HCT116 (cell line): ENCODE data around the gene RARG. TPM values are rescaled to one million over a fixed set of nuclear protein-coding genes. Genes with fewer than 3 reads are reported as not detected.

Experiments used
- ATAC-seq: fragments of 200-7000 bp; cut with Tn5 transposase; 2 replicates; pipeline ENCODE4 v1.9.1; 2020; ENCODE audit warnings: mild to moderate bottlenecking, moderate library complexity
- BruUV-seq: library from RNA; stranded (reverse); fragments of 400-500 nt; replicated peaks from 2 replicates; lab custom pipeline; 2021; lab: Mats Ljungman, UMichigan
- CTCF ChIA-PET: fragments of 300-600 bp; sonication (Branson Sonifier 250); formaldehyde crosslinking; loops from one replicate; lab custom pipeline; 2021; ENCODE audit warnings: antibody characterized with exemption; lab: Charles Lee
- POLR2A ChIA-PET: fragments of 300-600, 350-600 bp; sonication (Branson Sonifier 250); formaldehyde crosslinking; loops from one replicate; lab custom pipeline; 2021; ENCODE audit warnings: antibody characterized with exemption; lab: Charles Lee
- RAD21 ChIA-PET, 2 experiments: fragments of 300-600 bp; sonication (Branson Sonifier 250); formaldehyde crosslinking; loops; one replicate each; lab custom pipeline; 2023; ENCODE audit warnings: low total read pairs in 2 of 2; ENCODE audit not compliant: uncharacterized antibody in 2 of 2, unreplicated experiment in 2 of 2, low non-redundant PET in 1 of 2; lab: Charles Lee
- DNase-seq: peaks from one replicate; pipeline ENCODE4 v3.0.0-alpha.2; 2010; ENCODE audit warnings: low read depth, low spot score
- H2AFZ ChIP-seq: fragments of 200-600 bp; shearing (Covaris generic), sonication (generic); 2 replicates; pipeline ENCODE4 v1.6.1; 2017; ENCODE audit warnings: low read depth, mixed run types, mixed read lengths, antibody characterized with exemption, low read length; ENCODE audit not compliant: poor library complexity, severe bottlenecking
- H3K27ac ChIP-seq: 2 replicates; pipeline ENCODE4 v1.5.1; 2012; ENCODE audit warnings: low read depth, low read length
- H3K27me3 ChIP-seq: fragments of 200-600 bp; sonication (generic); 2 replicates; pipeline ENCODE4 v1.6.1; 2016; ENCODE audit warnings: mixed run types, low read length, mixed read lengths; ENCODE audit not compliant: insufficient read depth
- H3K36me3 ChIP-seq, 2 experiments: fragments of 200-500 bp in 1 of 2; fragments of 200-600 bp in 1 of 2; sonication (Bioruptor generic) in 1 of 2; sonication (generic) in 1 of 2; 2 replicates each; pipeline versions ENCODE4 v1.5.1 to v1.6.1; 2014 to 2016; ENCODE audit warnings: low read length in 2 of 2, inconsistent platforms in 1 of 2, mixed read lengths in 1 of 2, mixed run types in 1 of 2; ENCODE audit not compliant: insufficient read depth in 2 of 2, control insufficient read depth in 1 of 2
- H3K4me1 ChIP-seq, 2 experiments: fragments of 200-600 bp in 1 of 2; sonication (generic) in 1 of 2; 2 replicates each; pipeline versions ENCODE4 v1.5.1 to v1.6.1; 2012 to 2017; ENCODE audit warnings: low read length in 2 of 2, inconsistent platforms in 1 of 2, mild to moderate bottlenecking in 1 of 2, mixed read lengths in 1 of 2, mixed run types in 1 of 2, moderate library complexity in 1 of 2; ENCODE audit not compliant: insufficient read depth in 2 of 2, control insufficient read depth in 1 of 2
- H3K4me2 ChIP-seq: fragments of 200-600 bp; sonication (generic); 2 replicates; pipeline ENCODE4 v1.6.1; 2017; ENCODE audit warnings: mixed run types, low read length, mixed read lengths
- H3K4me3 ChIP-seq, 2 experiments: fragments of 200-600 bp in 1 of 2; sonication (generic) in 1 of 2; replicated peaks in 1 of 2; 2 replicates each; pipeline ENCODE4 v1.5.1; 2011 to 2016; ENCODE audit warnings: low read length in 2 of 2, control low read depth in 1 of 2, low read depth in 1 of 2, mild to moderate bottlenecking in 1 of 2, mixed read lengths in 1 of 2, mixed run types in 1 of 2
- H3K79me2 ChIP-seq: fragments of 200-600 bp; sonication (generic); 2 replicates; pipeline ENCODE4 v1.6.1; 2017; ENCODE audit warnings: mild to moderate bottlenecking, mixed run types, low read length, moderate library complexity, mixed read lengths; ENCODE audit not compliant: insufficient read depth
- H3K9ac ChIP-seq: fragments of 200-600 bp; sonication (generic); 2 replicates; pipeline ENCODE4 v1.6.1; 2016; ENCODE audit warnings: low read length, mixed read lengths
- H3K9me2 ChIP-seq: fragments of 200-600 bp; sonication (generic), shearing (Covaris generic); 2 replicates; pipeline ENCODE4 v1.6.1; 2017; ENCODE audit warnings: mixed run types, mild to moderate bottlenecking, moderate library complexity; ENCODE audit not compliant: insufficient read depth
- H3K9me3 ChIP-seq, 2 experiments: fragments of 200-500 bp in 1 of 2; fragments of 200-600 bp in 1 of 2; sonication (Bioruptor generic) in 1 of 2; sonication (generic) in 1 of 2; 2 replicates each; pipeline ENCODE4 v1.6.1; 2014 to 2017; ENCODE audit warnings: low read length in 2 of 2, mixed read lengths in 2 of 2, inconsistent platforms in 1 of 2, low read depth in 1 of 2, mild to moderate bottlenecking in 1 of 2, mixed run types in 1 of 2, moderate library complexity in 1 of 2; ENCODE audit not compliant: control insufficient read depth in 1 of 2, insufficient read depth in 1 of 2
- H4K20me1 ChIP-seq: fragments of 200-600 bp; sonication (generic), shearing (Covaris generic); 2 replicates; pipeline ENCODE4 v1.6.1; 2017; ENCODE audit warnings: mixed run types, mild to moderate bottlenecking, moderate library complexity; ENCODE audit not compliant: insufficient read depth
- ATF3 ChIP-seq: IDR thresholded peaks from 2 replicates; pipeline ENCODE4 v1.6.1; 2012
- CBX3 ChIP-seq: IDR thresholded peaks from 2 replicates; pipeline ENCODE4 v1.6.1; 2012; ENCODE audit warnings: low read depth
- CTCF ChIP-seq, 3 experiments: fragments of 200-600 bp in 1 of 3; sonication (generic) in 1 of 3; IDR thresholded peaks in 2 of 3; conservative IDR thresholded peaks in 1 of 3; 2 replicates each; pipeline ENCODE4 v1.5.1; 2012 to 2017; ENCODE audit warnings: low read depth in 2 of 3, low read length in 2 of 3, antibody characterized with exemption in 1 of 3, borderline replicate concordance in 1 of 3, control low read depth in 1 of 3, mild to moderate bottlenecking in 1 of 3, mixed read lengths in 1 of 3, mixed run types in 1 of 3, moderate library complexity in 1 of 3; ENCODE audit not compliant: insufficient read depth in 1 of 3
- EGR1 ChIP-seq: IDR thresholded peaks from 2 replicates; pipeline ENCODE4 v1.6.1; 2012; ENCODE audit warnings: low read depth
- ELF1 ChIP-seq: IDR thresholded peaks from 2 replicates; pipeline ENCODE4 v1.6.1; 2012; ENCODE audit warnings: low read depth, borderline replicate concordance
- EZH2 ChIP-seq: fragments of 200-600 bp; sonication (generic); IDR thresholded peaks from 2 replicates; pipeline ENCODE4 v1.6.1; 2017; ENCODE audit warnings: antibody characterized with exemption, mixed run types
- EZH2phosphoT487 ChIP-seq: fragments of 200-600 bp; IDR thresholded peaks from 2 replicates; pipeline ENCODE4 v1.6.1; 2018; ENCODE audit warnings: antibody characterized with exemption, borderline replicate concordance
- FOSL1 ChIP-seq: IDR thresholded peaks from 2 replicates; pipeline ENCODE4 v1.6.1; 2012; ENCODE audit warnings: low read depth
- JUND ChIP-seq: IDR thresholded peaks from 2 replicates; pipeline ENCODE4 v1.6.1; 2012
- MAX ChIP-seq: IDR thresholded peaks from 2 replicates; pipeline ENCODE4 v1.6.1; 2012
- POLR2A ChIP-seq: IDR thresholded peaks from 2 replicates; pipeline ENCODE4 v1.7.0; 2011; ENCODE audit warnings: borderline replicate concordance; ENCODE audit not compliant: insufficient read depth, insufficient read length; ENCODE audit errors: extremely low read depth
- POLR2AphosphoS5 ChIP-seq: IDR thresholded peaks from 2 replicates; pipeline ENCODE4 v1.6.1; 2011; ENCODE audit warnings: mild to moderate bottlenecking, low read depth, low read length, moderate library complexity
- RAD21 ChIP-seq: IDR thresholded peaks from 2 replicates; pipeline ENCODE4 v1.6.1; 2012; ENCODE audit warnings: low read depth, mild to moderate bottlenecking
- SIN3A ChIP-seq: IDR thresholded peaks from 2 replicates; pipeline ENCODE4 v1.6.1; 2012; ENCODE audit warnings: low read depth
- SP1 ChIP-seq: IDR thresholded peaks from 2 replicates; pipeline ENCODE4 v1.6.1; 2012; ENCODE audit warnings: low read depth
- TCF7L2 ChIP-seq: IDR thresholded peaks from 2 replicates; pipeline ENCODE4 v1.7.0; 2011; ENCODE audit warnings: borderline replicate concordance, inconsistent platforms; ENCODE audit not compliant: insufficient read depth, insufficient read length; ENCODE audit errors: extremely low read depth
- YY1 ChIP-seq: IDR thresholded peaks from 2 replicates; pipeline ENCODE4 v1.6.1; 2011; ENCODE audit warnings: low read length, low read depth, moderate library complexity, mild to moderate bottlenecking; ENCODE audit not compliant: insufficient replicate concordance; ENCODE audit errors: extremely low read depth
- ZBTB33 ChIP-seq: IDR thresholded peaks from 2 replicates; pipeline ENCODE4 v1.6.1; 2011; ENCODE audit warnings: mild to moderate bottlenecking, low read length, moderate library complexity; ENCODE audit not compliant: insufficient replicate concordance; ENCODE audit errors: extremely low read depth
- ZFX ChIP-seq: fragments of 450-650 bp; IDR thresholded peaks from 2 replicates; pipeline ENCODE4 v1.6.1; 2017
- ZNF274 ChIP-seq: fragments of 200-500 bp; sonication (Bioruptor generic); IDR thresholded peaks from 2 replicates; pipeline ENCODE4 v1.6.1; 2014; ENCODE audit warnings: mild to moderate bottlenecking, low read depth, low read length, inconsistent platforms
- intact Hi-C: fragments of 100-400 bp; cut with micrococcal nuclease; formaldehyde crosslinking; loops from 2 replicates; pipeline ENCODE4 v1.10.0; 2022
- total RNA-seq: library from RNA; stranded (reverse); gene quantifications from one replicate; pipeline ENCODE4 v1.2.1, GENCODE V29; 2021; ENCODE audit not compliant: unreplicated experiment

RARG gene
- total RNA-seq, 1 experiment from 2014 or later: 68.9 TPM

GRCh38 chr12:53279283-53279869 lies 47.4 kb upstream of the RARG start:
- Histone ChIP-seq H3K36me3 (peaks cover 24 to 69% of the 10 kb centered on the region in 2 experiments), H3K4me1 (no peaks in the 10 kb centered on the region), H3K9ac (no peak overlapping the region), H3K4me2 (no peak overlapping the region), H4K20me1 (no peaks in the 10 kb centered on the region), H3K4me3 (no peak overlapping the region), H3K9me3 (no peaks in the 10 kb centered on the region), H3K27me3 (no peaks in the 10 kb centered on the region), H2AFZ (no peak overlapping the region), H3K9me2 (no peaks in the 10 kb centered on the region), H3K79me2 (no peaks in the 10 kb centered on the region), H3K27ac (no peak overlapping the region)
- ChIA-PET POLR2A (no interaction called here), RAD21 (no interaction called here), CTCF (interaction anchor here (0.8 to 1.4 kb wide), 2 partner anchors 16 to 66 kb away, joined by 3 read pairs; partner anchors contain the start of gene PFDN5)
- TF ChIP-seq ATF3: no peak
- no peak for TF ChIP-seq EZH2phosphoT487
- TF ChIP-seq ZFX: no peak
- TF ChIP-seq SIN3A: no peak
- TF ChIP-seq CBX3: no peak
- TF ChIP-seq RAD21: no peak
- TF ChIP-seq EZH2: no peak
- no peak for TF ChIP-seq JUND
- no peak for TF ChIP-seq CTCF (IDR thresholded peaks at IDR 0.05 in 2 of 3, conservative IDR thresholded peaks at IDR 0.05 in 1 of 3; ENCODE audit: borderline replicate concordance in 1 of 3, insufficient read depth in 1 of 3, low read depth in 2 of 3, low read length in 2 of 3)
- no peak for TF ChIP-seq EGR1
- TF ChIP-seq ZNF274: no peak
- no peak for TF ChIP-seq YY1
- no peak for TF ChIP-seq SP1
- no peak for TF ChIP-seq TCF7L2
- TF ChIP-seq ELF1: no peak
- no peak for TF ChIP-seq POLR2A
- no peak for TF ChIP-seq FOSL1
- no peak for TF ChIP-seq MAX
- no peak for TF ChIP-seq POLR2AphosphoS5
- TF ChIP-seq ZBTB33: no peak
- intact Hi-C loops: no loop called here
- no TSS peak for BruUV-seq
- ATAC-seq: no peak
- no peak for DNase-seq
